Type B pancreatic cell (in vitro differentiated cells): ENCODE results near the gene RAP1A. TPM values are rescaled to one million over a fixed set of nuclear protein-coding genes. Genes with fewer than 3 reads are reported as not detected.
A peak's percentile ranks its signal among the peaks of the same experiment; 100 is the strongest.

Experiments used
- DNase-seq: peaks from one replicate; pipeline ENCODE4 v3.0.0; 2021; ENCODE audit warnings: mixed read lengths; ENCODE audit not compliant: unreplicated experiment; ENCODE audit errors: extremely low spot score
- H3K27ac Mint-ChIP-seq: 2 replicates; pipeline ENCODE4 v1.8.0; 2021; ENCODE audit warnings: mild to moderate bottlenecking, mixed read lengths
- H3K27me3 Mint-ChIP-seq: 2 replicates; pipeline ENCODE4 v1.8.0; 2021; ENCODE audit warnings: mixed read lengths
- H3K36me3 Mint-ChIP-seq: 2 replicates; pipeline ENCODE4 v1.8.0; 2021; ENCODE audit warnings: mixed read lengths
- H3K4me1 Mint-ChIP-seq: one replicate; pipeline ENCODE4 v1.8.0; 2021; ENCODE audit warnings: mixed read lengths; ENCODE audit not compliant: unreplicated experiment
- H3K4me3 Mint-ChIP-seq: 2 replicates; pipeline ENCODE4 v1.8.0; 2021; ENCODE audit warnings: mild to moderate bottlenecking, mixed read lengths
- H3K9me3 Mint-ChIP-seq: 2 replicates; pipeline ENCODE4 v1.8.0; 2021; ENCODE audit warnings: mixed read lengths
- total RNA-seq: library from RNA; stranded (reverse); gene quantifications from 2 replicates; pipeline ENCODE4 v1.2.1, GENCODE V29; 2021; ENCODE audit warnings: low replicate concordance
- TF ChIP-seq, protein P1 (sequence below): fragments of 200-600 bp; sonication (generic); conservative IDR thresholded peaks from 2 replicates; pipeline ENCODE4 v1.5.0; 2021; ENCODE audit warnings: antibody characterized with exemption, mild to moderate bottlenecking

Gene RAP1A
- total RNA-seq, 1 donor from 2014 or later = 42.3 TPM

DNA sequence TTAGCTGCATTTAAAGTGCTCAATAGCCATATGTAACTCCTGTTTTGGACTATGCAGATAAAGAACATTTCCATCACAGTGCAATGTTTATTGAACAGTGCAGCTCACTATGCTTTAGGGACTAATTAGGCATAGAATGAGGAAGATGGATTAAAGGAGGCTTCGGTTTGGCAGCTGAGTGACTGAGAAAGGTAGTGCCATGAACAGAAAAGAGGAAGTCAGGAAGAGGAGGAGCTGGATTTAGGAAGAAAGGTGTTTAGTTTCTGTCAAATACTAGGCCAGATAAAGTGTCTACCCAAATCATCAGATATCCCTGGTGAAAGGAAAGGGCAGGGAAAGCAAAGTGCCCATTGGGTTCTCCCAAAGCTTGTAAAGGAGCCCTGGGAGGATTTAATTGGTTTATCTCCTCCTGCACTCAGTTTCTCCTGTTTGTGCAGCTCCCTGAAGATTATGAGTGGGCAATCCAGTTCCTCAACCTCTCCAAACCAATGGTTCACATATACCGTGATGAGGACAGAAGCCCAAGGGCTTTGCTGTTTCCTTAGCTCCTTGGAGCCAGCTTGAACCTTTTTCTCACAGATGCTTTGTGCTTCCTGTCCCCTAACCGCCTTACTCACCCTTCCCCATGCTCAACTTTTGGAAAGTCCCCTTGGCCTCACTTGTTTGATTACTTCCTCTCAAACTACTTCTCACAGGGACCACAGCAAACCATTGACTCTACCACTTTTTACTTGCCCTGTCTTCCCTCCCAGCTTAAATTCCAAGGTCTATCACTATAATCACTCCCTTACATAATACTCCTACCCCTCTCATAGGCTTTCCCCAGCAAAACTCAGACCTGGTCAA is 3.5 kb upstream of the RAP1A start:
- Mint-ChIP-seq H3K4me3 (no peak overlapping the region), H3K9me3 (no peaks in the 10 kb centered on the region), H3K27me3 (peaks cover 4% of the 10 kb centered on the region), H3K27ac (no peak overlapping the region), H3K36me3 (no peaks in the 10 kb centered on the region), H3K4me1 (peaks cover 16% of the 10 kb centered on the region)
- no peak for DNase-seq
- TF ChIP-seq, protein P1, sequence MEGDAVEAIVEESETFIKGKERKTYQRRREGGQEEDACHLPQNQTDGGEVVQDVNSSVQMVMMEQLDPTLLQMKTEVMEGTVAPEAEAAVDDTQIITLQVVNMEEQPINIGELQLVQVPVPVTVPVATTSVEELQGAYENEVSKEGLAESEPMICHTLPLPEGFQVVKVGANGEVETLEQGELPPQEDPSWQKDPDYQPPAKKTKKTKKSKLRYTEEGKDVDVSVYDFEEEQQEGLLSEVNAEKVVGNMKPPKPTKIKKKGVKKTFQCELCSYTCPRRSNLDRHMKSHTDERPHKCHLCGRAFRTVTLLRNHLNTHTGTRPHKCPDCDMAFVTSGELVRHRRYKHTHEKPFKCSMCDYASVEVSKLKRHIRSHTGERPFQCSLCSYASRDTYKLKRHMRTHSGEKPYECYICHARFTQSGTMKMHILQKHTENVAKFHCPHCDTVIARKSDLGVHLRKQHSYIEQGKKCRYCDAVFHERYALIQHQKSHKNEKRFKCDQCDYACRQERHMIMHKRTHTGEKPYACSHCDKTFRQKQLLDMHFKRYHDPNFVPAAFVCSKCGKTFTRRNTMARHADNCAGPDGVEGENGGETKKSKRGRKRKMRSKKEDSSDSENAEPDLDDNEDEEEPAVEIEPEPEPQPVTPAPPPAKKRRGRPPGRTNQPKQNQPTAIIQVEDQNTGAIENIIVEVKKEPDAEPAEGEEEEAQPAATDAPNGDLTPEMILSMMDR = no peak

DNA sequence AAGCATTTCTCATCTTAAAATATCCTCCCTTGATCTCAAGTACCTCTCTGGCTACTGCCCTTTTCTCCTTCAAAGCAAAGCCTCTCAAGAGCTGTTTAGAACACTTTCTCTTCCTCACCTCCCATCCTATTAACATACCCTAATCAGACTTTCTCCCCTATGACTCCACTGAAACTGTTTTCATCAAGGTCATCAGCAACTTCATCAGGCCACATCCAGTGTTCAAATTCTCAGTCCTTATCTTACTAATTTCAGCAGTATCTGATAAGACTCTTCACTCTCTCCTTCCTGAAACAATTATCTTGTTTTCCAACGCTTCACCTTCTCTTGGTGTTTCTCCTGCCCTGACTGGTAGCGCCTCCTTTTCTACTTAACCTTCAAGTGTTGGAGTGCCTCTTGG is 1.5 kb upstream of the RAP1A start:
- Mint-ChIP-seq H3K4me3 (peak overlapping the region; percentile 60), H3K36me3 (no peaks in the 10 kb centered on the region), H3K27me3 (no peaks in the 10 kb centered on the region), H3K4me1 (peaks cover 31% of the 10 kb centered on the region), H3K9me3 (no peaks in the 10 kb centered on the region), H3K27ac (no peak overlapping the region)
- DNase-seq = no peak
- TF ChIP-seq, protein P1 = no peak

DNA sequence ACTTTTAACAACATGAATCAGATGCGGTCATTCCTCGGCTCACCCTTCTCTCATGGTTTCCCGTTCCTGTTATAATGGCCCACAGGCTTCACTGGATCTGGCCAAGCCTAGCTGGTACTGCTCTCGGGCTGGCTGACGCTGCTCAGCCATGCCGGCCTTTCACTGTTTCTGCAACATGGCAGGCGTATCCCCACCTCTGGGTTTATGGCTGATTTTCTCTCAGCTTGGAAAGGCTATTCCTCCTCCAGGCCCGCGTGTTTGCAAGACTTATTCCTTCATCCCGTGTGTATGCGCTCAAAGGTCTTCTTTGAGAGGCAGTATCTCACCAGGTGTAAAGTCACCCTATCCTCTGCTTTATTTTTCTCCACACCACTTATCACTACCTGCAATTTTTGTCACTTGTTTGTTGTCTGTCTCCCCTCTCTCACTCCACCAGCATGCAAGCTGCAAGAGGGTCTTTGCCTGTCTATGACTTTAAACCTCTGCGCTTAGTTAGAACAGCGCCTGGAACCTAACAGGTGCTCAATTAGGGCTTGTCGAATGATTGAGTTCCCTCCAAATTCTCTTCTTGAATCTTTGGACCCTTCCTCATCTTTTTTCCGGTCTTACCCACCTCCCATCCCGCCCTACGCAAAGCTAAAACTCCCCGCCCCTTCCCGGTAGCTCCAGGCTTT is 491 bp upstream of the RAP1A start:
- H3K4me3 Mint-ChIP-seq = peak overlapping the region; percentile 90
- TF ChIP-seq, protein P1 = no peak
- no peaks in the 10 kb centered on the region for H3K27me3 Mint-ChIP-seq
- no peaks in the 10 kb centered on the region for H3K36me3 Mint-ChIP-seq
- no peaks in the 10 kb centered on the region for H3K9me3 Mint-ChIP-seq
- H3K27ac Mint-ChIP-seq = peak overlapping the region; percentile 77
- DNase-seq = no peak
- peaks cover 31% of the 10 kb centered on the region for H3K4me1 Mint-ChIP-seq

DNA sequence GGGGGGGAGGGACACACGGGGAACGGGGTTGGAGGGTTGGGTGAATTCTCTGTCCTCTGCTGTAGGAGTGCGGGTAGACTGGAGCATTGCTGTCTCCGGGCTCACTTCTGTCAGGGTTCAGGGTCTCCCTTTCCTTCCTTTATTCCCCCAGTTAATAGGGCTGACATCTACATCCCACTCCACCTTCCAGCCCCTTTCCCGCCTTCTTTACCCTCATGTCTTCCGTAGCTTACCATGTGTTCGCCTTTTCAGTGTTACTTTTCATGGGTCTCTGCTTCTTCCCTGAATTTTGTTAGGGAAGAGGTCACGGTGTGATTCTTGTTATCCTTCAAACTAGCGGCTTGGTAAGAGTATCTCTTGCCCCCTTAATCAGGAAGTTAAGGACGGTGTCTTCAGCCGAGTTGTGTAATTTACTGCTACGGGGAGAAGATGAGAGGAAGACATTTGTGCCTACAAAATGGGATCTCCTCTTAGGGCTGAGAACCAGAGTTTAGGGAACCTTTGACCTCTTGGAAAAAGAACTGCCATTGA is 917 bp downstream of the RAP1A start:
- Mint-ChIP-seq H3K27me3 (no peaks in the 10 kb centered on the region), H3K27ac (peak overlapping the region; percentile 77), H3K9me3 (no peaks in the 10 kb centered on the region), H3K36me3 (no peaks in the 10 kb centered on the region), H3K4me1 (peaks cover 35% of the 10 kb centered on the region), H3K4me3 (peak overlapping the region; percentile 92)
- no peak for DNase-seq
- TF ChIP-seq, protein P1 = no peak

DNA sequence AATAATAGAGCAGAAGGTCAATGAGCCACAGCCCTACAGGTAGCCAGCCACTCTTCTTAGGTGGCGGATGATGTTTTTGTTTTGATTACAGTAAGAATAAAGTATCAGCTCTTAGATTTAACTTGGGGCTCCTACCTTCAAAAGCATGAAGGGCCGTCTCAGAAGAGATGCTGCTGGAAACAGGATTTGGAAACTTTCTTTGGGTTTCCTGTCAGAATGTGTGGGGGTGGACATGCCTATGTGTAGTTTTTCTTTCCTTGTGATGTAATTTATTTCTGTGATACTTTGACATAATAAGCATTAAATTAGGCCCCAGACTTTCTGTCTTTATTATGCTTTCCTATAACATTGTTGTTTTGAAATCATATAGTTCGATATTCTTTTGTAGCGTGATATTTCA is 1.5 kb downstream of the RAP1A start:
- DNase-seq = no peak
- Mint-ChIP-seq H3K27ac (peak overlapping the region; percentile 77), H3K4me1 (peaks cover 39% of the 10 kb centered on the region), H3K9me3 (no peaks in the 10 kb centered on the region), H3K4me3 (peak overlapping the region; percentile 92), H3K27me3 (no peaks in the 10 kb centered on the region), H3K36me3 (no peaks in the 10 kb centered on the region)
- TF ChIP-seq, protein P1 = no peak
